ENCODE results near the gene KLHDC7B.

The KLHDC7B gene

DNA sequence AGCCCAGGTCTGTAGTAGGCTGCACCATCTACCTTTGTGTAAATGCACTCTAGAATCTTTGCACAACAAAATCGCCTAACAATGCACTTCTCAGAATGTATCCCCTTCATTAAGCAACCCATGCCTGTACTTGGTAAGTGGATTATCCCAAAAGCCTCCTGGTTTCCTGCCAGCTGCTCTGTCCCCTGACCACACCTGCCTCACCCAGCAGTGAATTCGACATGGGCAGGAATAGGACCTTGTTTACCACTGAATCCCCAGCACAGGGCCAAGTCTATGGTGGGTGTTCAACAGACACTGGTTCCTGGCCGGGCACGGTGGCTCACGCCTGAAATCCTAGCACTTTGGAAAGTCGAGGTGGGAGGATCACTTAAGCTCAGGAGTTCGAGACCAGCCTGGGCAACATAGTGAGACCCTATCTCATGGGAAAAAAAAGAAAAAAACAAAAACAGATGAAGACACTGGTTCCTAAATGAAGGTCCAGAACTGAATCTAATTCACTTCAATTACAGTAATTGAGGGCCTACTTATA lies 22.1 kb downstream of the KLHDC7B start:
- DNase-seq (ENCODE audit: low read depth, low spot score), result no peak
- Histone ChIP-seq H3K27me3 (ENCODE audit: insufficient read depth, insufficient read length) (peaks cover 23% of the 10 kb centered on the region), H3K36me3 (ENCODE audit: insufficient read depth, insufficient read length, low read length) (peaks cover 50% of the 10 kb centered on the region), H3K4me3 (ENCODE audit: insufficient read length, low read depth) (no peak overlapping the region), H3K4me1 (ENCODE audit: insufficient read depth, insufficient read length) (no peaks in the 10 kb centered on the region), H3K9me3 (ENCODE audit: insufficient read depth, low read length) (no peaks in the 10 kb centered on the region), H3K9ac (ENCODE audit: insufficient read length, low read depth) (no peak overlapping the region)
- TF ChIP-seq ZNF274 (IDR thresholded peaks at IDR 0.05; ENCODE audit: low read depth, low read length) (no peak), YY1 (IDR thresholded peaks at IDR 0.05; ENCODE audit: insufficient read depth, insufficient read length) (no peak), SUZ12 (IDR thresholded peaks at IDR 0.05; ENCODE audit: extremely low read depth, insufficient read depth, insufficient read length) (no peak)

DNA sequence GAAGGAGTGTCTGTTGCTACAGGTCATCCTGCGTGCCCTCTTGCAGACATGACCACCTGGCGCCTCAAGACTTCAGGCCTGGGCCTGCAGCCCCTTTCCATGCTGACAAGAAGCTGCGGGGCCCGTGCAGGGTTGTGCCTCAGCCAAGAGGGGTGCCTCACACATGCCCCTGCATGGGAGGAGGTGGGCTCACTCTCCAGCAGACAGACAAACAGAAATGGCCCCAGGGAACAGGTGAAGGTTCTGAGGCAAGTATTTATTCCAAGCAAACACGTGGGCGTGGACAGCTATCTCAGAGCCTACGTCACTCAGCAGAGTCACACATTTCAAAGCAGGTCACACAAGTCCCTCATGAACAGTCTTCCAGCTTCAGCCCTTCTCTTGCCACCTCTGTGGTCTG lies 22.9 kb downstream of the KLHDC7B start:
- Histone ChIP-seq H3K36me3 (ENCODE audit: insufficient read depth, insufficient read length, low read length) (peaks cover 59% of the 10 kb centered on the region), H3K27me3 (ENCODE audit: insufficient read depth, insufficient read length) (peaks cover 16% of the 10 kb centered on the region), H3K9me3 (ENCODE audit: insufficient read depth, low read length) (no peaks in the 10 kb centered on the region), H3K4me1 (ENCODE audit: insufficient read depth, insufficient read length) (no peaks in the 10 kb centered on the region), H3K9ac (ENCODE audit: insufficient read length, low read depth) (no peak overlapping the region), H3K4me3 (ENCODE audit: insufficient read length, low read depth) (no peak overlapping the region)
- DNase-seq (ENCODE audit: low read depth, low spot score), result no peak
- no peak for TF ChIP-seq ZNF274 (IDR thresholded peaks at IDR 0.05; ENCODE audit: low read depth, low read length)
- no peak for TF ChIP-seq SUZ12 (IDR thresholded peaks at IDR 0.05; ENCODE audit: extremely low read depth, insufficient read depth, insufficient read length)
- TF ChIP-seq YY1 (IDR thresholded peaks at IDR 0.05; ENCODE audit: insufficient read depth, insufficient read length), result no peak

DNA sequence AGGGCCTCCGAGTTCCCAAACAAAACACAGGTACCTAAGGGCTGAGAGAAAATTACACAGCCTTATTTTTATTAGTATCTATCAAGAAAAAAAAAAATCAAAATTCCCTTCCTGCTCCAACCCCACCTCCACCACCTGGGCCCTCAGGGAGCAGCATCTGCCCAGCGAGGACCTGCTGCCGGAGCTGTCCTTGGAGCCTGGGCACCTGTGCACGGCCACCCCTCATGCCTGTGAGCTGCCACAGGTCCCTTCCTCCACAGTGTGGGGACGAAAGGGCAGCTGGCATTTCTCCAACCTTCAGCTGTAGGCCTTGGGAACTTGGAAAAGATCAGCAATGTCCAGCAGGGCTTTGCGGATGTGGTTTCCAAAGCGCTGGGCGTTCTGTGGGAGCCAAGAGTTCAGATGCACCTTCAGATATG lies 23.4 kb downstream of the KLHDC7B start:
- Histone ChIP-seq H3K9ac (ENCODE audit: insufficient read length, low read depth) (no peak overlapping the region), H3K4me1 (ENCODE audit: insufficient read depth, insufficient read length) (no peaks in the 10 kb centered on the region), H3K36me3 (ENCODE audit: insufficient read depth, insufficient read length, low read length) (peaks cover 62% of the 10 kb centered on the region), H3K9me3 (ENCODE audit: insufficient read depth, low read length) (no peaks in the 10 kb centered on the region), H3K4me3 (ENCODE audit: insufficient read length, low read depth) (no peak overlapping the region), H3K27me3 (ENCODE audit: insufficient read depth, insufficient read length) (peaks cover 12% of the 10 kb centered on the region)
- no peak for TF ChIP-seq YY1 (IDR thresholded peaks at IDR 0.05; ENCODE audit: insufficient read depth, insufficient read length)
- no peak for TF ChIP-seq ZNF274 (IDR thresholded peaks at IDR 0.05; ENCODE audit: low read depth, low read length)
- TF ChIP-seq SUZ12 (IDR thresholded peaks at IDR 0.05; ENCODE audit: extremely low read depth, insufficient read depth, insufficient read length), result no peak
- no peak for DNase-seq (ENCODE audit: low read depth, low spot score)

DNA sequence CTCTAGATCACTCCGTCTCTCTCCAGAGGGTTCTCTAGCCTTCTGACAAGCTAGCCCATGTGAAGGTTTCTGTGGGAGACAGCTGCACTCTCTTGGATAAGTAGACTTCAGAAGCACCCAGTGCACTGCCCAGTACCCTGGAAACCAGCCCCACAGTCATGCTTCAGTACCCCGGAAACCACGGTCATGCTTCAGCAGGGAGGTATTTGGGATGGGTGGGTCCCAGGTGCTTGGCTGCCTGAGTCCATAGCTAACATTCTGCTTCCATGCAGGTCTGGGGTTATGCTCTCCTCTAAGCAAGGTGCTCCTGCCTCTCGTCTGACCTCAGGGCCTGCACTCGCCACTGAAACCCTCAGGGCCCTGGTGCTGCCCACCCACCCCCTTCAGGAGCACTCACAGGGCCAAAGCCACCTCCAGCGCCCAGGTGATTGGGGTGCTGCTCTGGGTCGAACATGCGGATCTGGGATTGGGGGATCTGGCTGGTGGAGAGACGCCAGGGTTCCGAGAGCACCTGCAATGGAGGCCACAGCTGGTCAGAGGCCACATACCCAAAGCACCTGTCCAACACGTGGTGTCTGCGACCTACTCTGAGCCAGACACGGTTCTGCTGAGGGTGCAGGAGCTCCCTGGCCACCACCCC lies 24.3 kb downstream of the KLHDC7B start:
- Histone ChIP-seq H3K9ac (ENCODE audit: insufficient read length, low read depth) (no peak overlapping the region), H3K9me3 (ENCODE audit: insufficient read depth, low read length) (no peaks in the 10 kb centered on the region), H3K27me3 (ENCODE audit: insufficient read depth, insufficient read length) (peaks cover 2% of the 10 kb centered on the region), H3K4me1 (ENCODE audit: insufficient read depth, insufficient read length) (no peaks in the 10 kb centered on the region), H3K36me3 (ENCODE audit: insufficient read depth, insufficient read length, low read length) (peaks cover 70% of the 10 kb centered on the region), H3K4me3 (ENCODE audit: insufficient read length, low read depth) (no peak overlapping the region)
- no peak for DNase-seq (ENCODE audit: low read depth, low spot score)
- TF ChIP-seq ZNF274 (IDR thresholded peaks at IDR 0.05; ENCODE audit: low read depth, low read length) (no peak), YY1 (IDR thresholded peaks at IDR 0.05; ENCODE audit: insufficient read depth, insufficient read length) (no peak), SUZ12 (IDR thresholded peaks at IDR 0.05; ENCODE audit: extremely low read depth, insufficient read depth, insufficient read length) (no peak)

DNA sequence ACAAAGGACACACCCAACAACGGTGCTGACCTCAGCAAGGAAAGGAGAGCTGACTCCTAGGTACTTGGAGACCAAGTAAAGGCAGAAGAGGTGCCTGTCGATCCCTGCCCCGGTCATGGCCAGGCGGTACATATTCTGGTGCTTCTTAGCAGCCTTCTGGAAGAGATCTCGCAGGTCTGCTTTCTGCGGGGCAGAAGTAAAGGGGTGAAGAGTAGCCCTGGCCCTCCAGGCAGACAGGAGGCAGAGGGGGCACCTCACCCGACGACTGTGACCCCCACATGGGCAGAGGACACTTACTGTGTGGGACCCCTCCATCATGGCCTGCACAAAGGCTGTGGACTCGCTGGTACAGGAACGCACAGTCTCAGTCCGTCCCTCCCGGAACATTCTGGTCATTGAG lies 25.2 kb downstream of the KLHDC7B start:
- TF ChIP-seq SUZ12 (IDR thresholded peaks at IDR 0.05; ENCODE audit: extremely low read depth, insufficient read depth, insufficient read length) (no peak), ZNF274 (IDR thresholded peaks at IDR 0.05; ENCODE audit: low read depth, low read length) (no peak), YY1 (IDR thresholded peaks at IDR 0.05; ENCODE audit: insufficient read depth, insufficient read length) (no peak)
- Histone ChIP-seq H3K9me3 (ENCODE audit: insufficient read depth, low read length) (no peaks in the 10 kb centered on the region), H3K9ac (ENCODE audit: insufficient read length, low read depth) (no peak overlapping the region), H3K4me3 (ENCODE audit: insufficient read length, low read depth) (no peak overlapping the region), H3K27me3 (ENCODE audit: insufficient read depth, insufficient read length) (no peaks in the 10 kb centered on the region), H3K4me1 (ENCODE audit: insufficient read depth, insufficient read length) (no peaks in the 10 kb centered on the region), H3K36me3 (ENCODE audit: insufficient read depth, insufficient read length, low read length) (peaks cover 77% of the 10 kb centered on the region)
- DNase-seq (ENCODE audit: low read depth, low spot score), result no peak

DNA sequence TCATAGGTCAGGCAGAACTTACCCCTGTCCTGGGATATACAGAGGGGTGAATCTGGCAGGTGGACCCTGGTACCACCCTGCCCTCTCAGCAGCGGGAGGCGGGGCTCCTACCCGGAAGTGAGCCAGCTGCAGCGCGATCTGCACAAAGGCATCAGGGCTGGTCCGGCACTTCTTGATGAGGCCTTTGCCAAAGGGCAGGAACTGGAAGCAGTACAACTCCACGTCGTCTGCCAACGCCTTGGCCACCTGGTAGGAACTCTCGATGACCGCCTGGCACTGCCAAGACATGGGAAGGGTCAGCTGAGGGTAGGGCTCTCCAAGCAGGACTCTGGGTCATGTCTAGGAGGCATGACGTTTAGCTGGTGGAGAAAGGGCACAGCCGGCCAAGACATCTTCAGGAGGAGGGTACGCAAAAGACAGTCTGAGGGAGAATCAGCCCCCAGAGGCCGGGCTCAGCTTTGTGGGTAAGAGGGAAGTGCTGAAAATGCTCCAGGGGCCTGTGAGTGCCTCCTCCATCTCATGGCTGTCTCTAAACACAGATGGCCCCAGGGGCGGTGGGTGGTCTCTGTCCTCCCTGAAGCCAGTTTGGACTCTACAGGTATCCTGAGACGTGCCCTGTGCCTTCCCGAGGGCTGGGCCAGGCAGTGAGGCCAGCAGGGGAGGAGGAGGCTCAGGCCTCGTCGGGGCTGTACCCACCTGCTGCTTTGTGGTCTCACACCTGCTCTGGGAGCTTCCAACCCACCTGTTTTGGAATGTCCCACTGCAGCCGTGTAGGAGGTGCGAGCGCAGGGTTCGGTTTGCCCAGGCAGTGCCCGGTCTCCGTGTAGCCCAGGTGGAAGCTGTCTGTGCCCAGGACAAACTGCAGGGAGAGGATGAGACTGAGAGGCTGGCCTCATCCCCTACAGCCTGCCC lies 25.8 kb downstream of the KLHDC7B start:
- no peak for DNase-seq (ENCODE audit: low read depth, low spot score)
- Histone ChIP-seq H3K4me3 (ENCODE audit: insufficient read length, low read depth) (no peak overlapping the region), H3K9me3 (ENCODE audit: insufficient read depth, low read length) (no peaks in the 10 kb centered on the region), H3K9ac (ENCODE audit: insufficient read length, low read depth) (no peak overlapping the region), H3K27me3 (ENCODE audit: insufficient read depth, insufficient read length) (no peaks in the 10 kb centered on the region), H3K4me1 (ENCODE audit: insufficient read depth, insufficient read length) (no peaks in the 10 kb centered on the region), H3K36me3 (ENCODE audit: insufficient read depth, insufficient read length, low read length) (peaks cover 82% of the 10 kb centered on the region)
- no peak for TF ChIP-seq SUZ12 (IDR thresholded peaks at IDR 0.05; ENCODE audit: extremely low read depth, insufficient read depth, insufficient read length)
- TF ChIP-seq ZNF274 (IDR thresholded peaks at IDR 0.05; ENCODE audit: low read depth, low read length), result no peak
- no peak for TF ChIP-seq YY1 (IDR thresholded peaks at IDR 0.05; ENCODE audit: insufficient read depth, insufficient read length)

DNA sequence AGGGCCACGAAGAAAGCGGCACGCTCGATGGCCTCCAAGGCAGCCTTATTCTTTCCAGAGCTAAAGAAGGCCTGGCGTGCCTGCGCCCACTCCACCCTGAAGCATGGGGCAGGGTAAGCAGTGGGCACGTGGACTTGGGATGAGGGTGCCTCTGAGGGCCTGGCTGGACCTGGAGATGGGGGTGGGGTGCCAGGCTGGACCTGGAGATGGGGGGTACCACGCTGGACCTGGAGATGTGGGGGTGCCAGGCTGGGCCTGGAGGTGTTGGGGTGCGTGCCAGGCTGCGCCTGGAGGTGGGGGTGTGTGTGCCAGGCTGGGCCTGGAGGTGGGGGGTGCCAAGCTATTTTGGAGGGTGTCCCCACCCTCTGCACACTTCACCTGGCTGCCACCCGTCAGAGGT lies 27.3 kb downstream of the KLHDC7B start:
- no peak overlapping the region for H3K4me3 ChIP-seq (ENCODE audit: insufficient read length, low read depth)
- no peaks in the 10 kb centered on the region for H3K9me3 ChIP-seq (ENCODE audit: insufficient read depth, low read length)
- TF ChIP-seq SUZ12 (IDR thresholded peaks at IDR 0.05; ENCODE audit: extremely low read depth, insufficient read depth, insufficient read length) (no peak), YY1 (IDR thresholded peaks at IDR 0.05; ENCODE audit: insufficient read depth, insufficient read length) (no peak), ZNF274 (IDR thresholded peaks at IDR 0.05; ENCODE audit: low read depth, low read length) (no peak)
- no peak for DNase-seq (ENCODE audit: low read depth, low spot score)
- H3K9ac ChIP-seq (ENCODE audit: insufficient read length, low read depth), result no peak overlapping the region
- H3K27me3 ChIP-seq (ENCODE audit: insufficient read depth, insufficient read length), result no peaks in the 10 kb centered on the region
- no peaks in the 10 kb centered on the region for H3K4me1 ChIP-seq (ENCODE audit: insufficient read depth, insufficient read length)
- peaks cover 90% of the 10 kb centered on the region for H3K36me3 ChIP-seq (ENCODE audit: insufficient read depth, insufficient read length, low read length)
